Measurements from ENCODE around the gene COL20A1.

GRCh38 chr20:63364801-63365585 is 72.0 kb downstream of the COL20A1 start:
- TF ChIP-seq, protein P1, sequence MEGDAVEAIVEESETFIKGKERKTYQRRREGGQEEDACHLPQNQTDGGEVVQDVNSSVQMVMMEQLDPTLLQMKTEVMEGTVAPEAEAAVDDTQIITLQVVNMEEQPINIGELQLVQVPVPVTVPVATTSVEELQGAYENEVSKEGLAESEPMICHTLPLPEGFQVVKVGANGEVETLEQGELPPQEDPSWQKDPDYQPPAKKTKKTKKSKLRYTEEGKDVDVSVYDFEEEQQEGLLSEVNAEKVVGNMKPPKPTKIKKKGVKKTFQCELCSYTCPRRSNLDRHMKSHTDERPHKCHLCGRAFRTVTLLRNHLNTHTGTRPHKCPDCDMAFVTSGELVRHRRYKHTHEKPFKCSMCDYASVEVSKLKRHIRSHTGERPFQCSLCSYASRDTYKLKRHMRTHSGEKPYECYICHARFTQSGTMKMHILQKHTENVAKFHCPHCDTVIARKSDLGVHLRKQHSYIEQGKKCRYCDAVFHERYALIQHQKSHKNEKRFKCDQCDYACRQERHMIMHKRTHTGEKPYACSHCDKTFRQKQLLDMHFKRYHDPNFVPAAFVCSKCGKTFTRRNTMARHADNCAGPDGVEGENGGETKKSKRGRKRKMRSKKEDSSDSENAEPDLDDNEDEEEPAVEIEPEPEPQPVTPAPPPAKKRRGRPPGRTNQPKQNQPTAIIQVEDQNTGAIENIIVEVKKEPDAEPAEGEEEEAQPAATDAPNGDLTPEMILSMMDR (IDR thresholded peaks at IDR 0.05), result no peak
- TF ChIP-seq POLR2A (IDR thresholded peaks at IDR 0.05), result no peak

Measured in tibial nerve (tissue), 3 donors.